SU-DHL-6 (cell line): ENCODE data around the gene DMD.

Experiments
- H2AFZ ChIP-seq: fragments of 200-600 bp; sonication (generic); 2 replicates; pipeline ENCODE4 v1.6.1; 2014; ENCODE audit warnings: low read depth, mild to moderate bottlenecking, moderate library complexity, mixed read lengths, antibody characterized with exemption, low read length; ENCODE audit not compliant: severe bottlenecking
- H3F3A ChIP-seq: fragments of 200-600 bp; shearing (Covaris generic); 2 replicates; pipeline ENCODE4 v1.6.0; 2016; ENCODE audit warnings: antibody characterized with exemption, mild to moderate bottlenecking; ENCODE audit not compliant: insufficient read depth
- H3K27ac ChIP-seq: fragments of 200-600 bp; sonication (generic); 2 replicates; pipeline ENCODE4 v1.5.1; 2016; ENCODE audit warnings: low read depth, mild to moderate bottlenecking, low read length, moderate library complexity, mixed read lengths
- H3K27me3 ChIP-seq: fragments of 200-600 bp; sonication (generic), shearing (Covaris generic); 2 replicates; pipeline ENCODE4 v1.6.0; 2014; ENCODE audit warnings: mild to moderate bottlenecking, low read length
- H3K36me3 ChIP-seq: fragments of 200-600 bp; sonication (generic); 2 replicates; pipeline ENCODE4 v1.6.1; 2014; ENCODE audit warnings: mild to moderate bottlenecking, low read length, mixed read lengths
- H3K4me2 ChIP-seq: fragments of 300-600, 200-600 bp; shearing (Covaris generic), sonication (generic); 2 replicates; pipeline ENCODE4 v1.6.0; 2014; ENCODE audit warnings: low read length, low read depth, mild to moderate bottlenecking; ENCODE audit not compliant: poor library complexity, severe bottlenecking
- H3K4me3 ChIP-seq: fragments of 200-600 bp; sonication (generic); 2 replicates; pipeline ENCODE4 v1.5.1; 2014; ENCODE audit warnings: antibody characterized with exemption, low read length, mild to moderate bottlenecking, mixed read lengths; ENCODE audit not compliant: insufficient read depth, poor library complexity, severe bottlenecking
- H3K79me2 ChIP-seq: fragments of 200-600 bp; sonication (generic); 2 replicates; pipeline ENCODE4 v1.6.1; 2014; ENCODE audit warnings: mild to moderate bottlenecking, low read length, moderate library complexity; ENCODE audit not compliant: insufficient read depth
- H3K9ac ChIP-seq: fragments of 200-600 bp; sonication (generic); 2 replicates; pipeline ENCODE4 v1.7.0; 2014; ENCODE audit warnings: mild to moderate bottlenecking, low read length
- H3K9me2 ChIP-seq: fragments of 200-600 bp; sonication (generic); replicated peaks from 2 replicates; pipeline ENCODE4 v1.6.1; 2014; ENCODE audit warnings: low read length; ENCODE audit not compliant: insufficient read depth
- H3K9me3 ChIP-seq: fragments of 200-600 bp; sonication (generic); 2 replicates; pipeline ENCODE4 v1.6.1; 2014; ENCODE audit warnings: low read length, mixed read lengths; ENCODE audit not compliant: insufficient read depth
- H4K20me1 ChIP-seq: fragments of 200-600 bp; sonication (generic); 2 replicates; pipeline ENCODE4 v1.6.1; 2014; ENCODE audit warnings: low read depth, mild to moderate bottlenecking, antibody characterized with exemption, low read length, moderate library complexity, mixed read lengths
- EZH2phosphoT487 ChIP-seq: fragments of 200-600 bp; sonication (generic), shearing (Covaris generic); conservative IDR thresholded peaks from 2 replicates; pipeline ENCODE4 v1.6.1; 2018; ENCODE audit warnings: mild to moderate bottlenecking, antibody characterized with exemption, low read length, moderate library complexity, mixed read lengths
- TF ChIP-seq, protein P1 (sequence below): fragments of 200-600 bp; sonication (generic); IDR thresholded peaks from one replicate; pipeline ENCODE4 v1.5.1; 2017; ENCODE audit warnings: antibody characterized with exemption, mild to moderate bottlenecking, low read length, moderate library complexity; ENCODE audit not compliant: insufficient read depth, poor library complexity, severe bottlenecking

The DMD gene

GRCh38 chrX:31336419-31336818 is 1874.9 kb downstream of the DMD start:
- H3K9me3 ChIP-seq: no peaks in the 10 kb centered on the region
- TF ChIP-seq EZH2phosphoT487: no peak
- TF ChIP-seq, protein P1, sequence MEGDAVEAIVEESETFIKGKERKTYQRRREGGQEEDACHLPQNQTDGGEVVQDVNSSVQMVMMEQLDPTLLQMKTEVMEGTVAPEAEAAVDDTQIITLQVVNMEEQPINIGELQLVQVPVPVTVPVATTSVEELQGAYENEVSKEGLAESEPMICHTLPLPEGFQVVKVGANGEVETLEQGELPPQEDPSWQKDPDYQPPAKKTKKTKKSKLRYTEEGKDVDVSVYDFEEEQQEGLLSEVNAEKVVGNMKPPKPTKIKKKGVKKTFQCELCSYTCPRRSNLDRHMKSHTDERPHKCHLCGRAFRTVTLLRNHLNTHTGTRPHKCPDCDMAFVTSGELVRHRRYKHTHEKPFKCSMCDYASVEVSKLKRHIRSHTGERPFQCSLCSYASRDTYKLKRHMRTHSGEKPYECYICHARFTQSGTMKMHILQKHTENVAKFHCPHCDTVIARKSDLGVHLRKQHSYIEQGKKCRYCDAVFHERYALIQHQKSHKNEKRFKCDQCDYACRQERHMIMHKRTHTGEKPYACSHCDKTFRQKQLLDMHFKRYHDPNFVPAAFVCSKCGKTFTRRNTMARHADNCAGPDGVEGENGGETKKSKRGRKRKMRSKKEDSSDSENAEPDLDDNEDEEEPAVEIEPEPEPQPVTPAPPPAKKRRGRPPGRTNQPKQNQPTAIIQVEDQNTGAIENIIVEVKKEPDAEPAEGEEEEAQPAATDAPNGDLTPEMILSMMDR: no peak
- no peaks in the 10 kb centered on the region for H3K27me3 ChIP-seq
- H3K9me2 ChIP-seq: no peaks in the 10 kb centered on the region
- H3K27ac ChIP-seq: no peak overlapping the region
- no peak overlapping the region for H2AFZ ChIP-seq
- H3K4me3 ChIP-seq: no peak overlapping the region
- no peak overlapping the region for H3K4me2 ChIP-seq
- no peaks in the 10 kb centered on the region for H4K20me1 ChIP-seq
- H3K79me2 ChIP-seq: no peaks in the 10 kb centered on the region
- no peaks in the 10 kb centered on the region for H3K36me3 ChIP-seq
- no peak overlapping the region for H3K9ac ChIP-seq
- no peaks in the 10 kb centered on the region for H3F3A ChIP-seq

- Histone ChIP-seq H3K79me2 (no peaks in the 10 kb centered on the region), H2AFZ (no peak overlapping the region)
- no peak for TF ChIP-seq EZH2phosphoT487
- TF ChIP-seq, protein P1: no peak
Measured at GRCh38 chrX:31334997-31335396, 1876.4 kb downstream of the DMD start.

DNA sequence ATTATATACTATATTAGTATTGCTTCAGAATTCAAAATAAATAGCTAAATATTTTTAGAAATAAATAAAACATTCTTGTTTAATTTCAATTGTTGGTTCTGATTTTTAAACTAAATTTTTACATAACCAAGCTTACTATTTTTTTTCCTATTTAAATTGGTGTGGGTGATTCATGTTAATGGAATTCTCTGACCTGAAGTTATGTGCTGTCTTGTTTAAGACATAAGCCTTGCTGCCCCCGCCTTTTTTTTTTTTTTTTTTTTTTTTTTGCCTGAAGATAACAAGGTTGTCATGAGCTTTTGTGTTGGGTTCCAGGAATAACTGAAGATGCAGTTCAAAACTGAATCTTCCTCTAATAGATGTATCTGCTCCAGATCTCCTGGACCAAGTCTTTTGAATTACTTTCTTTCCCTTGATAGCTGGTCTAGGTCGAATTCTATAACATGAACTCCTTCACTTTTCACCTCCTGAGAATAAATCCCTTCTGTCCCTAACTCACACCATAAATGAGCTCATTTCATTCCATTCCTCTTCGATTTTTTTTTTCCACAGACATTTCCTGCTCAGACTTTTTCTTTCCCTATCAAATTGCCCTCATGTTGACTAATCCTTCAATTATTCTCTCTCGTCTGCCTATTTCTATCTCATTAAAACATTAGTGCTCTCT is 1878.1 kb downstream of the DMD start:
- no peaks in the 10 kb centered on the region for H3K27me3 ChIP-seq
- no peaks in the 10 kb centered on the region for H3F3A ChIP-seq
- no peaks in the 10 kb centered on the region for H3K9me3 ChIP-seq
- no peaks in the 10 kb centered on the region for H3K36me3 ChIP-seq
- no peak overlapping the region for H3K4me2 ChIP-seq
- no peak for TF ChIP-seq EZH2phosphoT487
- TF ChIP-seq, protein P1: no peak
- H3K9me2 ChIP-seq: no peaks in the 10 kb centered on the region
- no peak overlapping the region for H3K4me3 ChIP-seq
- H4K20me1 ChIP-seq: no peaks in the 10 kb centered on the region
- no peak overlapping the region for H2AFZ ChIP-seq
- no peak overlapping the region for H3K27ac ChIP-seq
- no peaks in the 10 kb centered on the region for H3K79me2 ChIP-seq
- no peak overlapping the region for H3K9ac ChIP-seq

More at GRCh38 chrX:31334997-31335396, 1876.4 kb downstream of the DMD start:
- Histone ChIP-seq H3F3A (no peaks in the 10 kb centered on the region), H3K4me2 (no peak overlapping the region), H3K9me2 (no peaks in the 10 kb centered on the region), H3K36me3 (no peaks in the 10 kb centered on the region), H3K4me3 (no peak overlapping the region), H3K27ac (no peak overlapping the region), H4K20me1 (no peaks in the 10 kb centered on the region), H3K27me3 (no peaks in the 10 kb centered on the region), H3K9ac (no peak overlapping the region), H3K9me3 (no peaks in the 10 kb centered on the region)
